ELR (cell line): ENCODE measurements around the gene ANKRD65.
"Not testable (repeated sequence)": the region's sequence is repeated elsewhere in the genome, so short reads cannot be mapped to it uniquely, and the experiment has no call there.

Experiments
- DNase-seq: peaks from one replicate; pipeline ENCODE4 v3.0.0-alpha.2; 2015; ENCODE audit warnings: low read depth

The ANKRD65 gene

DNA sequence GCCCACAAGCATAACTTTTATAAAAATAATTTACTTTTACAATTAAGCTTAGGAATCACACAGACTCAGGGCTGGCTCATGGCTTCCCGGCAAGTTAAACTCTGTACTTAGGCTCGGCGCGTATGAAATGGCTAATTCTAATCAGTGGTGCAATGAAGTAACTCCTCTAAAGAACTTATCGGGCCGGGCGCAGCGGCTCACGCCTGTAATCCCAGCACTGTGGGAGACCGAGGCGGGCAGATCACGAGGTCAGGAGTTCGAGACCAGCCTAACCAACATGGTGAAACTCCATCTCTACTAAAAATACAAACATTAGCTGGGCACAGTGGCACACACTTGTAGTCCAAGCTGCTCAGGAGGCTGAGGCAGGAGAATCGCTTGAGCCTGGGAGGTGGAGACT is 51.0 kb downstream of the ANKRD65 start:
- not testable (repeated sequence) for DNase-seq
